NCI-H2029 (cell line): ENCODE measurements around the gene RPS16.

Experiments used
- DNase-seq: peaks from one replicate; lab custom pipeline; 2025; lab: John Stamatoyannopoulos, UW

Gene RPS16

GRCh38 chr19:39407660-39408391 is 27.9 kb downstream of the RPS16 start:
- DNase-seq: no peak

GRCh38 chr19:39407410-39407659 is 28.4 kb downstream of the RPS16 start:
- DNase-seq: no peak

GRCh38 chr19:39406656-39407409 is 28.9 kb downstream of the RPS16 start, which contains the start of gene ZFP36:
Gene ZFP36, plus strand, starts transcription at chr19:39406847. Its CDS starts 58 bp downstream, at chr19:39406905.
- DNase-seq: peak; percentile 63

- DNase-seq: no peak
Measured at GRCh38 chr19:39405958-39406655, 29.6 kb downstream of the RPS16 start.

- no peak for DNase-seq
Measured at GRCh38 chr19:39405261-39405957, 30.3 kb downstream of the RPS16 start.

GRCh38 chr19:39403331-39404312 is 32.1 kb downstream of the RPS16 start:
- DNase-seq: peak; percentile 71

- DNase-seq: peak; percentile 78
Measured at GRCh38 chr19:39402346-39403300, 33.1 kb downstream of the RPS16 start.

- DNase-seq: no peak
Measured at GRCh38 chr19:39401549-39402345, 34.0 kb downstream of the RPS16 start.

- no peak for DNase-seq
Measured at GRCh38 chr19:39401070-39401548, 34.6 kb downstream of the RPS16 start.

- no peak for DNase-seq
Measured at GRCh38 chr19:39400061-39400460, 35.7 kb downstream of the RPS16 start.

GRCh38 chr19:39399668-39400050 is 36.1 kb downstream of the RPS16 start:
- no peak for DNase-seq

GRCh38 chr19:39398297-39398864 is 37.4 kb downstream of the RPS16 start:
- no peak for DNase-seq

- peak; percentile 56 for DNase-seq
Measured at GRCh38 chr19:39397360-39398296, 38.1 kb downstream of the RPS16 start.

GRCh38 chr19:39390751-39391437 is 44.9 kb downstream of the RPS16 start, which contains the start of the genes MED29 and PAF1:
Gene MED29, plus strand, starts transcription at chr19:39391378. Its CDS starts 45 bp downstream, at chr19:39391423.
Gene PAF1, minus strand, starts transcription at chr19:39391106. Its CDS starts 242 bp downstream, at chr19:39390864.
- peak; percentile 99 for DNase-seq

- peak; percentile 79 for DNase-seq
Measured at GRCh38 chr19:39390451-39390750, 45.3 kb downstream of the RPS16 start.

- DNase-seq: no peak
Measured at GRCh38 chr19:39389631-39390414, 45.9 kb downstream of the RPS16 start.
